Breast epithelium (tissue), 3 donors: ENCODE measurements around the gene CAMKK2.

Experiments
- CTCF ChIP-seq, 3 donors: fragments of 450-650 bp; IDR thresholded peaks; one replicate each; pipeline ENCODE4 v1.5.1; 2016 to 2017; ENCODE audit warnings: antibody characterized with exemption in 3 of 3, mild to moderate bottlenecking in 3 of 3, moderate library complexity in 3 of 3
- POLR2A ChIP-seq: fragments of 450-650 bp; IDR thresholded peaks from one replicate; pipeline ENCODE4 v1.6.1; 2016; ENCODE audit warnings: antibody characterized with exemption, mild to moderate bottlenecking, moderate library complexity
- POLR2AphosphoS5 ChIP-seq, 3 donors: sonication (generic); formaldehyde crosslinking; IDR thresholded peaks; one replicate each; pipeline ENCODE4 v1.6.1; 2017; ENCODE audit warnings: antibody characterized with exemption in 3 of 3

DNA sequence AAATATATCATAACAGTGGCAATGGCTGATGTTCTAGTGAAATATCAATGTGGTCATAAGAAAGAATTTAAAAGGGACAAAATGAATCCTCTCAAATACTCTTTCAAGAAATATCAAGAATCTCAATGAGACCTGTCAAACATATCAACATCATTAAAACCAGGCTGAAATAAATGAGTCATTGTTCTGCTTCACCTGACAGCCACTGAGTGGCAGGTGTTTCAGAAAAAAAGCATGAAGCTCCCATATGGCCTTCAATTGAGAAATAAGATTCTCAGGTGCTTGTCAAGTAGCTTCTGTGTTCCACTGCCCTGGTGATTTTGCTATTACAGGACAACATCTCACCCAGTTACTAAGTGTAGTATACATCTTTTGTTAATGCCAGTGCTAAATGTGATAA lies 34.2 kb upstream of the CAMKK2 start:
- no peak for TF ChIP-seq POLR2A
- TF ChIP-seq CTCF (IDR thresholded peaks at IDR 0.05) = no peak
- TF ChIP-seq POLR2AphosphoS5 (IDR thresholded peaks at IDR 0.05) = no peak
